Mesenchymal stem cell (in vitro differentiated cells and primary cell): ENCODE results near the gene CHRDL2.

ENCODE experiments used
- DNase-seq: peaks from one replicate; pipeline ENCODE4 v3.0.0-alpha.2; 2013
- H2AFZ ChIP-seq: one replicate; pipeline ENCODE4 v1.6.1; 2013; ENCODE audit warnings: low read depth, mild to moderate bottlenecking, control low read depth, inconsistent platforms, low read length, moderate library complexity
- H2AK5ac ChIP-seq: 2 replicates; pipeline ENCODE4 v1.6.1; 2013; ENCODE audit warnings: low read length, moderate library complexity, mild to moderate bottlenecking, inconsistent platforms; ENCODE audit not compliant: severe bottlenecking
- H2BK120ac ChIP-seq: one replicate; pipeline ENCODE4 v1.6.1; 2013; ENCODE audit warnings: low read depth, mild to moderate bottlenecking, inconsistent platforms, low read length, moderate library complexity
- H2BK12ac ChIP-seq, 2 experiments: one replicate each; pipeline ENCODE4 v1.6.1; 2013; ENCODE audit warnings: inconsistent platforms in 2 of 2, low read length in 2 of 2, mild to moderate bottlenecking in 2 of 2, moderate library complexity in 2 of 2, control low read depth in 1 of 2
- H2BK15ac ChIP-seq: one replicate; pipeline ENCODE4 v1.6.1; 2013; ENCODE audit warnings: mild to moderate bottlenecking, low read depth, inconsistent platforms; ENCODE audit not compliant: poor library complexity, severe bottlenecking
- H2BK5ac ChIP-seq: 2 replicates; pipeline ENCODE4 v1.6.1; 2013; ENCODE audit warnings: low read depth, mild to moderate bottlenecking, low read length, control low read depth, inconsistent platforms; ENCODE audit not compliant: poor library complexity, severe bottlenecking
- H3K14ac ChIP-seq, 2 experiments: one replicate each; pipeline ENCODE4 v1.6.1; 2013; ENCODE audit warnings: inconsistent platforms in 2 of 2, low read length in 2 of 2, control low read depth in 1 of 2, mild to moderate bottlenecking in 1 of 2, moderate library complexity in 1 of 2
- H3K18ac ChIP-seq, 2 experiments: one replicate each; pipeline ENCODE4 v1.6.1; 2013; ENCODE audit warnings: inconsistent platforms in 2 of 2, low read length in 2 of 2, control low read depth in 1 of 2, low read depth in 1 of 2, mild to moderate bottlenecking in 1 of 2
- H3K23ac ChIP-seq, 2 experiments: one replicate each; pipeline ENCODE4 v1.6.1; 2013; ENCODE audit warnings: inconsistent platforms in 2 of 2, low read length in 2 of 2, mild to moderate bottlenecking in 2 of 2, moderate library complexity in 2 of 2, control low read depth in 1 of 2
- H3K27ac ChIP-seq: 2 replicates; pipeline ENCODE4 v1.5.1; 2013; ENCODE audit warnings: mild to moderate bottlenecking, moderate library complexity, low read length, control low read depth, inconsistent platforms; ENCODE audit not compliant: poor library complexity, severe bottlenecking
- H3K27me3 ChIP-seq, 2 experiments: 2 replicates each; pipeline versions ENCODE4 v1.6.1 to v1.7.0; 2013; ENCODE audit warnings: low read length in 2 of 2, mild to moderate bottlenecking in 2 of 2, moderate library complexity in 2 of 2, control low read depth in 1 of 2, inconsistent platforms in 1 of 2; ENCODE audit not compliant: control insufficient read depth in 1 of 2, insufficient read depth in 1 of 2
- H3K36me3 ChIP-seq, 2 experiments: 2 replicates each; pipeline versions ENCODE4 v1.6.1 to v1.7.0; 2013; ENCODE audit warnings: low read length in 2 of 2, control low read depth in 1 of 2, inconsistent platforms in 1 of 2, low read depth in 1 of 2, mild to moderate bottlenecking in 1 of 2; ENCODE audit not compliant: insufficient read depth in 2 of 2, control insufficient read depth in 1 of 2
- H3K4ac ChIP-seq, 2 experiments: one replicate each; pipeline ENCODE4 v1.6.1; 2013; ENCODE audit warnings: inconsistent platforms in 2 of 2, low read length in 2 of 2, mild to moderate bottlenecking in 2 of 2, moderate library complexity in 2 of 2, control low read depth in 1 of 2, low read depth in 1 of 2
- H3K4me1 ChIP-seq: 2 replicates; pipeline ENCODE4 v1.6.1; 2013; ENCODE audit warnings: low read depth, low read length, control low read depth; ENCODE audit not compliant: control insufficient read depth, insufficient read depth
- H3K4me2 ChIP-seq: 2 replicates; pipeline ENCODE4 v1.6.1; 2013; ENCODE audit warnings: low read length, mild to moderate bottlenecking, inconsistent platforms; ENCODE audit not compliant: poor library complexity, severe bottlenecking
- H3K4me3 ChIP-seq, 2 experiments: 2 replicates each; pipeline versions ENCODE4 v1.5.1 to v1.7.0; 2013; ENCODE audit warnings: low read length in 2 of 2, mild to moderate bottlenecking in 2 of 2, control low read depth in 1 of 2, low read depth in 1 of 2; ENCODE audit not compliant: insufficient read depth in 1 of 2
- H3K79me1 ChIP-seq: replicated peaks from 2 replicates; pipeline ENCODE4 v1.6.1; 2013; ENCODE audit warnings: mild to moderate bottlenecking, control low read depth, low read length, inconsistent platforms; ENCODE audit not compliant: poor library complexity, severe bottlenecking
- H3K9ac ChIP-seq: 2 replicates; pipeline ENCODE4 v1.7.0; 2013; ENCODE audit warnings: mild to moderate bottlenecking, low read length, moderate library complexity
- H3K9me3 ChIP-seq: 2 replicates; pipeline ENCODE4 v1.7.0; 2013; ENCODE audit warnings: mild to moderate bottlenecking, low read length; ENCODE audit not compliant: control insufficient read depth
- H4K8ac ChIP-seq: one replicate; pipeline ENCODE4 v1.6.1; 2013; ENCODE audit warnings: inconsistent platforms, mild to moderate bottlenecking, low read length, moderate library complexity
- H4K91ac ChIP-seq: one replicate; pipeline ENCODE4 v1.6.1; 2013; ENCODE audit warnings: mild to moderate bottlenecking, low read length, inconsistent platforms
- WGBS: methylation state at CpG from one replicate; pipeline ENCODE4 v1.1.7; 2013; ENCODE audit warnings: mixed read lengths; 5-methylcytosine and 5-hydroxymethylcytosine counted together

The CHRDL2 gene

GRCh38 chr11:74673693-74674360 is 57.4 kb downstream of the CHRDL2 start:
- Histone ChIP-seq H3K9ac (peak overlapping the region; percentile 73), H3K36me3 (no peaks in the 10 kb centered on the region), H3K27ac (no peak overlapping the region), H3K23ac (no peak overlapping the region), H3K18ac (no peak overlapping the region), H3K4me3 (no peak overlapping the region), H2BK15ac (peak overlapping the region; percentile 71), H2BK12ac (no peak overlapping the region), H3K4me2 (no peak overlapping the region), H3K4ac (peak overlapping the region in 1 of 2 experiments; percentile 41), H3K9me3 (no peaks in the 10 kb centered on the region), H2BK120ac (no peak overlapping the region), H2AK5ac (no peak overlapping the region), H3K27me3 (no peaks in the 10 kb centered on the region), H2AFZ (no peak overlapping the region), H3K4me1 (peaks cover 12% of the 10 kb centered on the region), H2BK5ac (no peak overlapping the region), H4K91ac (no peak overlapping the region), H3K79me1 (no peaks in the 10 kb centered on the region), H3K14ac (no peak overlapping the region), H4K8ac (no peak overlapping the region)
- 89% methylated on average over 7 of the region's 7 CpGs for WGBS
- DNase-seq = no peak

GRCh38 chr11:74672956-74673692 is 58.1 kb downstream of the CHRDL2 start:
- Histone ChIP-seq H2BK120ac (no peak overlapping the region), H2BK5ac (no peak overlapping the region), H2AFZ (no peak overlapping the region), H3K36me3 (no peaks in the 10 kb centered on the region), H3K27ac (peak overlapping the region; percentile 1), H3K23ac (no peak overlapping the region), H3K27me3 (no peaks in the 10 kb centered on the region), H3K4me3 (no peak overlapping the region), H2BK15ac (no peak overlapping the region), H2AK5ac (no peak overlapping the region), H3K9ac (peak overlapping the region; percentile 73), H2BK12ac (no peak overlapping the region), H3K14ac (no peak overlapping the region), H3K4me1 (peaks cover 12% of the 10 kb centered on the region), H3K9me3 (no peaks in the 10 kb centered on the region), H4K8ac (no peak overlapping the region), H4K91ac (no peak overlapping the region), H3K18ac (peak overlapping the region in 1 of 2 experiments; percentile 6), H3K4me2 (no peak overlapping the region), H3K79me1 (no peaks in the 10 kb centered on the region), H3K4ac (no peak overlapping the region)
- peak; percentile 95 for DNase-seq
- 48% methylated on average over 12 of the region's 12 CpGs for WGBS

GRCh38 chr11:74672332-74672955 is 58.8 kb downstream of the CHRDL2 start:
- Histone ChIP-seq H3K9me3 (no peaks in the 10 kb centered on the region), H2AFZ (no peak overlapping the region), H3K79me1 (no peaks in the 10 kb centered on the region), H2AK5ac (peak overlapping the region; percentile 10), H3K27ac (no peak overlapping the region), H3K4ac (no peak overlapping the region), H2BK15ac (no peak overlapping the region), H2BK5ac (no peak overlapping the region), H3K4me1 (peaks cover 12% of the 10 kb centered on the region), H4K8ac (no peak overlapping the region), H4K91ac (no peak overlapping the region), H2BK12ac (no peak overlapping the region), H3K27me3 (no peaks in the 10 kb centered on the region), H3K36me3 (no peaks in the 10 kb centered on the region), H3K23ac (no peak overlapping the region), H3K14ac (peak overlapping the region in 1 of 2 experiments; percentile 11), H3K9ac (peak overlapping the region; percentile 73), H3K18ac (peak overlapping the region in 1 of 2 experiments; percentile 6), H3K4me3 (no peak overlapping the region), H3K4me2 (no peak overlapping the region), H2BK120ac (no peak overlapping the region)
- no peak for DNase-seq
- 98% methylated on average over 4 of the region's 4 CpGs for WGBS

GRCh38 chr11:74671520-74672196 is 59.6 kb downstream of the CHRDL2 start:
- Histone ChIP-seq H2BK12ac (no peak overlapping the region), H4K91ac (no peak overlapping the region), H3K36me3 (no peaks in the 10 kb centered on the region), H3K4me3 (no peak overlapping the region), H3K23ac (no peak overlapping the region), H3K4ac (no peak overlapping the region), H3K4me1 (peaks cover 12% of the 10 kb centered on the region), H4K8ac (no peak overlapping the region), H3K9ac (peak overlapping the region; percentile 73), H3K9me3 (no peaks in the 10 kb centered on the region), H2BK15ac (no peak overlapping the region), H3K4me2 (no peak overlapping the region), H2AK5ac (no peak overlapping the region), H3K27me3 (no peaks in the 10 kb centered on the region), H2AFZ (no peak overlapping the region), H2BK5ac (no peak overlapping the region), H3K14ac (no peak overlapping the region), H3K18ac (no peak overlapping the region), H3K79me1 (no peaks in the 10 kb centered on the region), H3K27ac (no peak overlapping the region), H2BK120ac (no peak overlapping the region)
- DNase-seq = no peak
- 80% methylated on average over 10 of the region's 10 CpGs for WGBS
